ENCODE measurements around the gene MYH6.
"Not testable (repeated sequence)": the region's sequence is repeated elsewhere in the genome, so short reads cannot be mapped to it uniquely, and the experiment has no call there.

MYH6 gene

DNA sequence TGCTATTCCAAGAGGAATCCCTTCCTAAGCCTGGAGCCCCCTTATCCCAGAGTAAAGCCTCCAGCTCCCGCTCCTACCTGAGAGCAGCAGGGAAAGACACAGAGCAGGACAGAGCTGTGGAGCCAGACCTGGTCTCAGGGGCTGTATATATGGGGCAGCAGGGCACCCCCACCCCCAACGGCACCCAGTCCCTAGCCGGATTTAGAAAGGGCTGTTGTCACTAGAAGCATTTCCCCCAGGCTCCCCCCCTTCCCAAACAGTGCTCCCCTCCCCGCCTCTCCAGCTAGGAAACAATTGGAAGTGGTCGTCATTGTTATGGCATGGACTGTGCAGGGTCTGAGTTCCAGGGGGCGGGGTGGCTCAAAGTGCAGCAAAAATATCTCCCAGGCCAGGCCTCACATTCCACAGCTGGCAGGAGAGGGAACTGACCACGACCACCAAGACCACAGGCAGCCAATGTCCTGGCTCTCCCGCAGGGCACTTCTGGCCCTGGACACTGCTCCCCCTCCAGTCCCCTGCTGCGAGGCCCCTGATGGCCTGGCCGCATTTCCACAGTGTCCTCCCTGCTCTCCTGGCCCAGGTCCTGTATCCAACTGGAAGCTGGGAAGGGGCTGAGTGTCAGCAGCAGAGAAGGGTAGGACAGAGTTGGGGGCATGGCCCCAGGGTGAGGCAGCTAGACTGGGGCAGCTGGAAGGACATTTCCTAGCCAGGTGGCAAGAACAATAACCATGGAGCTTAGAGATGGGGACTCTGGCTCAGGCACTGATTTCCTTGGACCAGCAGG is 27.7 kb upstream of the MYH6 start, which contains the start of gene MYH7:
Gene MYH7 (minus strand): TSS at position 118 of the 784 bp plus-strand sequence. CDS start 1,928 bp downstream, outside the sequence.
- no peak for DNase-seq

DNA sequence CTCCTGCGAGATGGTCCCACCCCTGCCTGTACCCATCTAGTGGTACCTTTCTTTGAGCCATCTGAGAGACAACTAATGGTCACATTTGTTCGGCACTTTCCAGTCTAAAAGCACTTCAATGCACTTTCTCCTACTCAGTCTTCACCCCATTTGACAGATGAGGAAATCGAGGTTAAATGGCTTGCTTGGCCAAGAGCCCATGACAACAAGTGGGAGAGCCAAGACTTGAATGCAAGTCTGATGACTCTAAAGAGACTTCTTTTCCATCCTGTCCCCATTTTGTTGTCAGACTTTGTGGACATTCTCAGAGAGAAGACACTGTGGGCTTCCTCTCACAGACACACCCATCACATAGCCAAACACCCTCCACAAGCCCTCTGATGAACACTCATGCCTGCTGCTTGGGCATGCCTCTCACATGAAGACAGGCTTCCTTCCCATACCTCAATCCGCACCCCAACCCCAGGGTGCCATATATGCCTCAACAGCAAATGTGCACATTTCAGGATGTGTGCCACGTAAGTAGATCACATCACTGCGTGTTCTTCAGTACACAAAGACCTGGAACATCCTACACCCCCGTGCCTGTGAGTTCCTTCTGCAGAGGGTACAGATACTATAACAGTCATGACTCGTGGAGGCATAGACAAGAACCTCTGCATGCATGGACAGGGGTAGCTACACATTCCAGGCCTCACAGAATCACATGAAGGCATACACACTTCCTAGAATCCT is 26.6 kb upstream of the MYH6 start:
- no peak for DNase-seq

DNA sequence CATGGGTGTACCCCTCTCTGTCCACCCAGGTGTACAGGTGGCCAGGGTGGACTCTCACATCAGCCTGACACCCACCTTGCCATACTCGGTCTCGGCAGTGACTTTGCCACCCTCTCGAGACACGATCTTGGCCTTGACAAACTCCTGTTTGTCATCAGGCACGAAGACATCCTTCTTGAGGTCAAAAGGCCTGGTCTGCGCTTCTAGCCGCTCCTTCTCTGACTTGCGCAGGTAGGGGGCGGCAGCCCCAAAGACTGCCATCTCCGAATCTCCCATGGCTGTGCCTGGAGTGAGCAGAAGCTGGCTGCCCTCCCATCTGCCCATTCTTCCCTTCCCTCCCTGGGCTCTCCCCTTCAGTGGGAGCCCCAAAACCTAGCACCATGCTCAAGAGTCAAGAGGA is 25.4 kb upstream of the MYH6 start:
- DNase-seq: no peak

DNA sequence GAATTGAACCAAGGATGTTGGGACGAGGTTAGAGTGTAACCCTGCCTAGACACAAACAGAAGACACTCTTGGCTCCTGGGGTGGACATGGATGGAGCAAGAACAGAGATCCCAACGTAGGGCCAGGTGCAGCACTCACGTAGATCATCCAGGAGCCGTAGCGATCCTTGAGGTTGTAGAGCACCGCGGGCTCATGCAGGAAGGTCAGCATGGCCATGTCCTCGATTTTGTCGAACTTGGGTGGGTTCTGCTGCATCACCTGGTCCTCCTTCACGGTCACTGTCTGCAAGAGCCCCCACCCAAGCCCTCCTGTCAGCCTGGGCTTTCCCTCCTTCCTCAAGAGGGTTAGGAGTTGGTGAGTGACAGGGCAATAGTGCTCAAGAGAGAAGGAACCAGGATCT is 24.9 kb upstream of the MYH6 start:
- DNase-seq: no peak

DNA sequence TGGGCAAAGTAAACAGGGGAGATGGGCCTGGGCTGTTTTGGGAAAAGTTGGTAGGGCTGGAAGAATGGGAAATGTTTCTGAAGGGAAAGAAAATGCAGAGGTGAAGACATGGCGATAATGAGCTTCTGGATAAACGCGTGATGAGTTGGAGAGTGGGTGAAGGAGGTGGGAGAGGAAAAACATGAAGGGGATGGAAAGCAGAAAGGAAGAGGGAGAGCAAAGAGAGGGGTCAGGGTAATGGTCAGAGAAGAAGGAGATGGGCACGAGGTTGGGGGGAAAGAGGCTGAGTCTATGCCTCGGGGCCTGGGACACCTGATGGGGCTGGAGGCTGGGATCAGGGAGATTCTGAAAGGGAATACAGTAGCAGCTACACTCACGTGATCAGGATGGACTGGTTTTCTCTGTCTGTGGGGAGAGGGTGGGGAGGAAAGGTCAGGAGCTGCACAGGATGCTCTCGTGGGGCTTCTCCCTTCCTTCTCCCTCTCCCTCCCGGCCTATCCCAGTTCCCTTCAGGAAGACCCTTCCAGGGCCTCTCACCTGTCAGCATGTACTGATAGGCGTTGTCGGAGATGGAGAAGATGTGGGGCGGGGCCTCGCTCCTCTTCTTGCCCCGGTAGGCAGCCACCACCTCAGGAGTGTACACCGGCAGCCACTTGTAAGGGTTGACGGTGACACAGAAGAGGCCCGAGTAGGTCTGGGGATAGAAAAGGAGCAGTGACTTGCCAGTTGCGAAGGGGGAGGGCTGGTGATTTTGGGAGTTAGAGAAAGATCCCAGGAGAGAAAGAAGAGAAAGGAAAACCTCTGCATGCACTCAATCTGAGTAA is 24.2 kb upstream of the MYH6 start:
- no peak for DNase-seq

DNA sequence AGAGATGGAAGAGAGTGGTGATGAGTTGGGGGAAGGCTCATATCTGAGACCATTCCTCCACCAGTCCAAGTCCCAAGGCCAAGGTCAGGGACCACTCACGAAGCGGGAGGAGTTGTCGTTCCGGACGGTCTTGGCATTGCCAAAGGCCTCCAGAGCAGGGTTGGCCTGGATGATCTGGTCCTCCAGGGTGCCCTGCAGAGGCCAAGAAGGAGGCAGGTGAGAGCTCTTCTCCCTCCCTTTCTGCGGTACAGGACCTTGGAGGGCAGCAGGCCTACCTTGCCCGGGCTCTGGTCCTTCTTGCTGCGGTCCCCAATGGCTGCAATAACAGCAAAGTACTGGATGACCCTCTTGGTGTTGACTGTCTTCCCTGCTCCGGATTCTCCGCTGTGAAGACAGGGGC is 23.4 kb upstream of the MYH6 start:
- DNase-seq: no peak

DNA sequence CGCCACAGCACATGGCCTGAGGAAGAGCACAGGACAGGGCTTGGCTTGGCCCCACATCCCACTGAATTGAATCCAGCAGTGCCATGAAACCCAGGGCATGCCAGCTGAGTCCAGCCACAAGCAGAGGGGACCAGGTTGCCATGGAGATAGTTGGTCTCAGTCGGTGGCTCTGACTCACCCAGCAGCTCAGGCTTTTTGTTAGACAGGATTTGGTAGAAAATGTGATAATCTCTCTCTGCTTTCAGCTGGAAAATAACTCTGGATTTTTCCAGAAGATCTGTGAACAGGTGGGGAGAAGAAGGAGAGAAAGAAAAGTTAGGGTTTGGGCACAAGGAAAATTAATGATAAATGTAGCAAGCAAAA is 22.6 kb upstream of the MYH6 start:
- peak in 1 of 2 experiments; percentile 4 for DNase-seq

DNA sequence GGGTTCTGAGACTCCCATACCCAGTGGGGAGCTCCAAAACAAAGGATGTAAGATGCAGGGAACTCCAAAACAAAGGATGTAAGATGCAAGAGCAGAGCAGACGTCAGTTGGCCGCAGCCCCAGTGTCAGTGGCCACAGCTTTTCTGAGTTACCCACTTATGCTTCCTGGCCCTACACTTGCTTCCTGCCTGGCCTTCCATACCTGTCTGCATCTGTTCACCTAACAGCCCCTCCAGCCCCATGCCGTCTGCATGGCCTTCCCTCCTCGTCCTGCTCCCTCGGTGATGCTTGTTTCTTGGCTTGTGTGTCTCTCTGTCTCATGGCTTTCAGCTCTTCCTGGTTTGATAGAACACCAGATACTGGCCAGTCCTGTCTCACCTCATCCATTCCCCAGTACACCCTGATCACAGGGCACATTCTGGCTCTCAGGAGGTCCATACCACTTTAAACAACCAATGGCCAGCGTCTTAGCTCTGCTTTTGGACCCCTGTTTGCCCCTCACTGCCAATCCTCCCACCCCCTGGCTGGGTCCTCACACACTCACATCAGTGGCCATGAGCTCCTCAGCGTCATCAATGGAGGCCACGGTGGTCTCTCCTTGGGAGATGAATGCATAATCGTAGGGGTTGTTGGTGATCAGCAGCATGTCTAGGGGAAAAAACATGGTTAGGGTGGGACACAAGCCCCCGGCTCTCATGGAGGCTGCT is 22.1 kb upstream of the MYH6 start:
- no peak for DNase-seq

DNA sequence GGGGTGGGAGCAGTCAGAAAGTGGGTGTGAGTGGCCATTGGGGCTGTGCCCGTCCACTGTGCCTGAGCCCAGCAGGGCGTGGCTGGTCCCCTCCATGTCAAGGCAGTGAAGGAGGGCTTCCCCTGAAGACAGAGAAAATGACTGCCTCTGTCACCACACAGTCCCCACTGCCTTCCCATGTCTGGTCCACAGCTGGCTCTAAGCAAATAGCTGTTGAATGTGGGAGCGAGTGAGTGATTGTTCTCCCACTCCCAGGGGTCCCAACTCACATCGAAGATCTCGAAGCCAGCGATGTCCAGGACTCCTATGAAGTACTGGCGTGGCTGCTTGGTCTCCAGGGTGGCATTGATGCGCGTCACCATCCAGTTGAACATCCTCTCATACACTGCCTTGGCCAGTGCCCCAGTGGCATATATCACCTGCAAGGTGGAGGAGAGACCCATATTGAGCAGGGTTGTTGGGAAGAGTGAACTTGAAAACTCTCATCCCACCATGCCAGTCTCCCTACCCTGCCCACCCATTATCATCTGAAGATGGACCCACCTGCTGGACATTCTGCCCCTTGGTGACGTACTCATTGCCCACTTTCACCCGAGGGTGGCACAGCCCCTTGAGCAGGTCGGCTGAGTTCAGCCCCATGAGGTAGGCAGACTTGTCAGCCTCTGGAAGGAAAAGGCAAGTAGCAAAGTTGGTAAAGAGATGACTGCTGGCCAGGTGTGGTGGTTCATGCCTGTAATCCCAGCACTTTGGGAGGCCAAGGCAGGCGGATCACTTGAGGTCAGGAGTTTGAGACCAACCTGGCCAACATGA is 20.8 kb upstream of the MYH6 start:
- DNase-seq: no peak

DNA sequence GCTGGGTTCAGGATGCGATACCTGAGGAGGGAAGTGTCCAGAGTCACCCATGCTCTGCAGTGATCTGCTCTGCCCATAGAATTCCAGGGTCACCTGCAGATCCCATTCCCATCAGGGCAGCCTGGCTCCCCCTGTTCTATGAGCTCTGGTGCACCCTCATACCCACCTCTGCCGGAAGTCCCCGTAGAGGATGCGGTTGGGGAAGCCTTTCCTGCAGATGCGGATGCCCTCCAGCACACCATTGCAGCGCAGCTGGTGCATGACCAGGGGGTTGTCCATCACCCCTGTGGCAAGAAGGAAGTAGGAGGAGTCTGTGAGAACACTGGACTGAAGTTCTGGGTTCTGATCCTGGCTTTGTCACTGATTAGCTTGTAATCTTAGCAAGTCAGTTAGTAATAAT is 17.7 kb upstream of the MYH6 start:
- not testable (repeated sequence) for DNase-seq

DNA sequence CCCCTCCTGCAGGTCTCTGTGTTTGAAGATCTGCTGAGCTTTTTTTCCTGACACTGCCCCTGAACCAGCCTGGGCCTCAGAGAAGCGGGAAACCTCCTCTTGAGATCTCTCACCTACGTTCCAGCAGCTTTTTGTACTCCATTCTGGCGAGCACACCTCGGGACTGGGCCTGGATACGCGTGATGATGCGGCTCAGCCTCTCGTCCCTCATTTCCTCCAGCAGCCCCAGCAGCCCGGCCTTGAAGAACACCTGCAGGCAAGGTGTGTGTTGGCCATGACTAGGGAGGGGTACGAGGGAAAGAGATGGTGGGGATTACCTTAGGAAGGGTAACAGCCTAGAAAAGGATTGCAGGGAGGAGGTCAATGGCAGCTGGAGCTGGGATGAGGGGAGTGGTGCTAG is 17.1 kb upstream of the MYH6 start:
- no peak for DNase-seq

DNA sequence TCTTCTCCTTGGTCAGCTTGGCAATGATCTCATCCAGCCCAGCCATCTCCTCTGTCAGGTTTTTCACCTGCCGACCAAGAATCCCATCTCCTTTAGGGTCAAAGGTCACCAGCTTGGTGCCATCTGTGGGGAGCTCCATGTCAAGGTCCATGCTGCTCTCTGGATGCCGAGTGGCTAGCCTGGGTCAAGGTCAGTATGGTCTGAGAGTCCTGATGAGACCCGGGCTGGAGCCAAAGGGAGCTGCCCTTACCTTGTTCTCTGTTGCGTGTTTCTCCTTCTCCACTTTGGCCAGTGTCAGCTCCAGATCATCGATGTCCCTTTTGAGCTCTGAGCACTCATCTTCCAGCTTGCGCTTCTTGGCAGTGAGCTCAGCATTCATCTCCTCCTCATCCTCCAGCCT is 15.6 kb upstream of the MYH6 start:
- DNase-seq: no peak

DNA sequence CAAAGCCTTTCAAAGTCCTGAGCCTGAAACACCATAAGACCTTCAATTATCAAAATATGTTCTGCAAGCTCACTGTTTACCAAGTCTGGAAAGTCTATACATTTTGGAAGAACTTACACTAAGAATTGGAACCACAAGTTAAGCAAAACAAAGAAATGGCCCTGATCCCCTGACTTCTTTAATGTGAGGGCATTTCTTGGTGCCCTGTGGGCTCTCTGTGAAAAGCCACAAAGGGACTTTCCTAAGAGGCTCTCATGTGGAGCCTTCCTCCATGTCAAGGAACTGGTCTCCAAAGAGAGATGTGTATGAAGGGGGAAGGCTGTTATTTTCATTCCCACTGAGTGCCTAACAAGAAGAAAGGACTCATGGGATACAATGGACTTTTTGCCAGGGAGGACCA is 13.5 kb upstream of the MYH6 start:
- DNase-seq: no peak

DNA sequence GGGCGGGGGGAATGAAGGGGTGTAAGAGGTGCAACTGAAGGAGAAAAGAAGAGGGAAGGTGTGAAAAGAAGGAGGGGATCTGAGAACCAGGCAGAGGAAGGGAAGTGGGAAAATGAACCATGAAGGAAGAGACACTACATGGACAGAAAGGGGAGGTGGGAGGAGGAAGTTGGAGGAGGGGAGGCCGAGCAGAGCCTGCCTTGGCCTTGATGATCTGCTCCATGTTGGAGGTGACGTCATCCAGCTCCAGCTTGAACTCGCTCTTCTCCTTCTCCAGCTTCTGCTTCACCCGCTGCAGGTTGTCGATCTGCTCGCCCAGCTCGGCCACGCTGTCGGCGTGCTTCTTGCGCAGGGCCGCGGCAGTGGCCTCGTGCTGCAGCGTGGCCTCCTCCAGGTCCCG is 11.6 kb upstream of the MYH6 start:
- DNase-seq: not testable (repeated sequence)

DNA sequence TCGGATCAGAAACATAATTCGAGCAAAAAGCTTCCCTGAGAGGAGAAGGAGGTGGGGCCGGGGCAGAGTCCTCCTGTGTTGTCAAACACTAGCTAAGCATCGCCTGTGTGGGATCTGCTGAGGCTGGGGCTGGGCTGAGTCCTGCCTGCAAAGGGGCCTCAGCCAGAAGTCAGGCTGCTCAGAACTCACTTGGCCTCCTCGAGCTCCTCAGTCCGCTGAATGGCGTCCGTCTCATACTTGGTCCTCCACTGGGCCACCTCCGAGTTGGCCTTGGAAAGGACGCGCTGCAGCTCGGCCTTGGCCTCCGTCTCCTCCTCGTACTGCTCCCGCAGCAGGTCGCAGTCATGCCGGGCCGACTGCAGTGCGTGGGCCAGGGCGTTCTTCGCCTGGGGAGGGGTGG is 9.9 kb upstream of the MYH6 start:
- no peak for DNase-seq

DNA sequence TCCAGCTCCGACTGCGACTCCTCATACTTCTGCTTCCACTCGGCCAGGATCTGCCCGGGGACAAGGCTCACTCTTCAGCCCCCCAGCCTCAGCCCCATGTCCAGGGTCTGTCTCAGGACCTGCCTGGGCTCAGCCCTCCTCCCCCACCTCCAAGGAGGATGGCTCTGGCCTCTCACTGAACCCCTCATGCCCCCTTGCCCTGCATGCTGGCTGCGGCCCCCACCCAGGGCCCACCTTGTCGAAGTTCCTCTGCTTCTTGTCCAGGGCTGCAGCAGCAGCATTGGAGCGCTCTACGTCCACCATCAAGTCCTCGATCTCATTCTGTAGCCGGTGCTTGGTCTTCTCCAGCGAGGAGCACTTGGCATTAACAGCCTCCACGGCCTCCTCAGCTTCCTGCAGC is 9.2 kb upstream of the MYH6 start:
- not testable (repeated sequence) for DNase-seq

DNA sequence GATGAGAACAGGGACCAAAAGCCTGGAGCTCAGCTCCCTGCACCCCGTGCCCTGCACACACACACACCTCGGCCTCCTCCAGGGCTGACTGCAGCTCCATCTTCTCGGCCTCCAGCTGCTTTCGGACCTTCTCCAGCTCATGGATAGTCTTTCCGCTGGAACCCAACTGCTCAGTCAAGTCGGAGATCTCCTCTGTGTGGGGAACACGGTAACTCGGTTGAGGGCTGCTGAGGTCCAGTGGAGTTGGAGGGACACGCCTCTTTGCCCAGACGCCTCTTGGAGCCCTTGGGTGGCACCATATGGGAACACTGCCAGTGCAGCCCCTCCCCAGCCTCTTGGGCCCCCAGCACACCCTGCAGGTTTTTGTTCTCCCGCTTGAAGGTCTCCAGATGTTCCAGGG is 8.7 kb upstream of the MYH6 start:
- no peak for DNase-seq

DNA sequence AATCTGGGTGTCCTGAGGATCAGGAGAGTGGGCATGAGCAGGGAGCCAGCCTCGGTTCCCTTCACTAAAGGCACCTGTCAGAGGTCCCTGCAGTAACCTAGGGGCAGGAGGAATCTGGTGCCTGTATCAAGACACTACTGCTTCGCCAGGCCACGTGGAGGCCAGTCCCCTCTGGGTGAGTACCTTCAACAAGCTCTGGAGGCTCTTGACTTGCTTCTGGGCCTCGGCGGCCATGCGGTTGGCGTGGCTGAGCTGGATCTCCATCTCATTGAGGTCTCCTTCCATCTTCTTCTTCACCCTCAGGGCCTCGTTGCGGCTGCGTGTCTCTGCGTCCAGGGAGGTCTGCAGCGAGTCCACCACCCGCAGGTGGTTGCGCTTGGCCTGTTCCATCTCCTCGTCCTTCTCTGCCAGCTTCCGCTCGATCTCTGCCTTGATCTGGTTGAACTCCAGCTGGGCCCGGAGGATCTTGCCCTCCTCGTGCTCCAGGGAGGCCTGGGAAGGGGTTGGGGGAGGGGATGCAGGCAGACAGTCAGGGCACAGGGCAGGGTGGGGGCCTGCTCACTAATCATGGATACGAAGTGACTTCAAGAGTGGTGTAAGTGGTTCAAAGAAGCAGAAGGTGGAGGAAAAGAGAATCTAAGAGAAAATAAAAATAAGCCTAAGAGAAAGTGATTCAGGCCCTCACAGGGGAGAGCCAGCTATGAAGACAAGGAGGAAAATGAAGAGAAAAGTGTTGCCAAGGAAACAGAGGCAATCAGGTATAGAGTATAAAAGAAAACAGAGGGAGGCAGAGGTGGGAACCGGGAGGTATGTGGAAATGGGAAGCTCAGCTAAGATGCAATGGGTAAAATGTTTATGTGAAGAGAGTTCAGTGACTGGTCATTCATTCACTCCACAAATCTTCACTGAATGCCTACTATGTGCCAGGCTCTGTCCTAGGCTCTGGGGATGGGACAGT is 8.0 kb upstream of the MYH6 start:
- no peak for DNase-seq

DNA sequence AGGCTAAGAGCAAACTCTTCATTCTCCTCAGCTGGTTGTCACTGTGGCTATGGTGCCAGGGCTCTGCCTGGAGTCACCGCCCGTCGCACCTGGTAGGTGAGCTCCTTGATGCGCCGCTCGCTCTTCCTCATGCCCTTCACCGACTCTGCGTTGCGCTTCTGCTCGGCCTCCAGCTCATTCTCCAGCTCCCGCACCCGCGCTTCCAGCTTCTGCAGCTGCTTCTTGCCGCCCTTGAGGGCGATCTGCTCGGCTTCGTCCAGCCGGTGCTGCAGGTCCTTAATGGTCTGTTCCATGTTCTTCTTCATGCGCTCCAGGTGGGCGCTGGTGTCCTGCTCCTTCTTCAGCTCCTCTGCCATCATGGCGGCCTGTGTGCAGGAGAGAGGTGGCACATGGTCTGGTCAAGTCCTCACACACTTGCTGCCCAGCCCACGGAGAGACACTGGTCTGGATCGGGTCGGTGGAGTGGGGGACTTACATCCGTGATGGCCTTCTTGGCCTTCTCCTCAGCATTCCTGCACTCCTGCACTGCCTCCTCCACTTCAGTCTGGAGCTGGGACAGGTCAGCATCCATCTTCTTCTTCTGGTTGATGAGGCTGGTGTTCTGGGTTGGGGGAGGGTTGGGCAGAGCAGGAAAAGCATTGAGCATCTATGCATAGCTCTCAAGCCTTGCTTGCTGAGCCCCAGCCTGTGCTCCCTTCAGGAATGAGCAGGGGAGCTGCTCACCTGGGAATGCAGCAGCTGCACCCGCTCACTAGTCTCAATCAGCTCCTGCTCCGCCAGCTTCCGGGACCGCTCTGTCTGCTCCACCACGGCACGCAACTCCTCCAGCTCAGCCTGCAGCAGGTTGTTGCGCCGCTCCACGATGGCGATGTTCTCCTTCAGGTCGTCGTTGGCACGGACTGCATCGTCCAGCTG is 7.1 kb upstream of the MYH6 start:
- no peak for DNase-seq

DNA sequence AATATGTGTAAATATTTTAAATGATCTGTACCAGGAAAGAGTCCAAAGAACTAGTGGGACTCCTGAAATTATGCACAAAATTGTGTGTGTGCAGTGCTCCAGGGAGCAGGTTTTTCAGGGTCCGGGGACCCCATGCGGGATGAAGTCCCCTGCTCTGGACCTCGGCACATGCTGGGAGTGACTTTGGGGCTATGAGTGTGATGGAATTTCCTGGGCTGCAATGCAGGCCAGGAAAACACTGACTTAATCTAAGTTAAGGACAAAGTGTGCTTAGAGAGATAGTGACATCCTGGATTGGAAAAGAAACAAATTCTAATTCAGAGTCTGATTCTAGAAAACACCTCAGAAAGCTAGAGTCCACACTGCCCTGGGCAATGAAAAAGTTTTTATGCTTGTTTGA is 6.2 kb upstream of the MYH6 start:
- DNase-seq: no peak

Data from SHP77 (cell line).